Gastrocnemius medialis (tissue), 4 donors: ENCODE measurements around the gene NET1.

Source experiments
- CTCF ChIP-seq, 5 experiments: fragments of 450-650 bp in 3 of 5; fragments of 200-600 bp in 2 of 5; sonication (generic) in 2 of 5; IDR thresholded peaks in 4 of 5; conservative IDR thresholded peaks in 1 of 5; 1 replicate in 4 of 5; 2 replicates in 1 of 5; pipeline ENCODE4 v1.5.1; 2016 to 2019; ENCODE audit warnings: antibody characterized with exemption in 5 of 5, mild to moderate bottlenecking in 3 of 5, moderate library complexity in 3 of 5
- POLR2A ChIP-seq, 2 donors: fragments of 450-650 bp; IDR thresholded peaks; one replicate each; pipeline ENCODE4 v1.6.1; 2017; ENCODE audit warnings: antibody characterized with exemption in 2 of 2, mild to moderate bottlenecking in 2 of 2, moderate library complexity in 2 of 2

- TF ChIP-seq CTCF (IDR thresholded peaks at IDR 0.05 in 4 of 5, conservative IDR thresholded peaks at IDR 0.05 in 1 of 5): no peak
- TF ChIP-seq POLR2A (IDR thresholded peaks at IDR 0.05): no peak
These were observed 48.0 kb upstream of the NET1 start for GRCh38 chr10:5364374-5364773.
